ENCODE data around the gene GABRR1.
A peak's percentile ranks its signal among the peaks of the same experiment; 100 is the strongest.
"Not testable (repeated sequence)": the region's sequence is repeated elsewhere in the genome, so short reads cannot be mapped to it uniquely, and the experiment has no call there.

Gene GABRR1

DNA sequence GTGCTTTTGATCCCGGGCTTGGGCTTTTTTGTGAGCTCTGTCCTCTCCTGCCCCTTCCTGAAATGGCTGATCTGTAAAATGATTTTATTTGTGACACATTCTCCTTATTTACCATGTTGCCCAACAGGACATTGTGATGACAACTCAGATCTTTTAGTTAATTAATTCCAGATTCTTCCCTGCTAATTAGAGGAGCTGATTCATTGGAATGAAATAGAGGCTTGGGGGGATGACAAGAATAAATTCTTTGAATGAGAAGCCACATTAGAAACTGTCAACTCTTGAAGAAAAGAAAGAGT lies 26.1 kb upstream of the GABRR1 start:
- TF ChIP-seq CTCF (conservative IDR thresholded peaks at IDR 0.05): no peak
- H3K27ac ChIP-seq: no peak overlapping the region

DNA sequence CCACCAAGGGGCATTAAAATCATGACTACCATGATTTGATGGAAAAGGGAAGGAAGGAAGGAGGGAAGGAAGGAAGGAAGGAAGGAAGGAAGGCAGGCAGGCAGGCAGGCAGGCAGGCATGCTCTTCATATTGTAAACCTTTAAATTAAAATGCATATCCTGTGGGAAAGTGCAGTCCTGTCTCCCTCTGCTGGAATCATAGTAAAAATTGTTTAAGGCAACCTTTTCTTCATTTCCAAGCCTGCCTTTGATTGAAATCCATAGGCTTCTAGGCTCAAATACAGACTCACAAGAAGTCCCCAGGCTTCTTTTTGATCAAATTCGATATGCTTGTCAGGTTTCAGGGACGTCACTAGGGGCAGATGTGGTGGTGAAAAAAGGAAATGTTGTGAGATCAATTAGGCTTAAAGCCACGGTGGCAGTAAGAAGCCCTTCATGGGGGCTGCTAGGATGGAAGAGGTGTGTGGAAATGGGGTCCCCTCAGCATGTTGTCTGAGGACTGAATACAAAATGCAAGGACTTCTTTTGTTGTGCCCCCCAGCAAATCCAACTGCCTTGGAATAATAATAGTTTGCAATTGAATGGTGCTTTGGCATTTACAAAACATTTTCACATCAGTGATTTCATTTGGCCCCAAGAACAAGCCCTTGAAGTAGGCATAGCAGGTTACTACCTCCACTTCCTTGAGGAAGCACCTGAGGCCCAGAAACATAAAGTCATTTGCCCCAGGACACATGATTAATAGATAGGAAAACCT lies 25.6 kb upstream of the GABRR1 start:
- H3K27ac ChIP-seq: peak overlapping the region; percentile 4; the same call in 1 of the 2 replicates

GRCh38 chr6:89239338-89239737 lies 22.2 kb upstream of the GABRR1 start:
- TF ChIP-seq CTCF (conservative IDR thresholded peaks at IDR 0.05): no peak
- H3K27ac ChIP-seq: no peak overlapping the region

More for the DNA sequence above, 25.6 kb upstream of the GABRR1 start:
- TF ChIP-seq CTCF (conservative IDR thresholded peaks at IDR 0.05): peak; percentile 77

- H3K27ac ChIP-seq: no peak overlapping the region
- no peak for TF ChIP-seq CTCF (conservative IDR thresholded peaks at IDR 0.05)
Observed at GRCh38 chr6:89237158-89237557, 20.0 kb upstream of the GABRR1 start.

GRCh38 chr6:89233605-89234004 lies 16.4 kb upstream of the GABRR1 start:
- not testable (repeated sequence) for H3K27ac ChIP-seq

GRCh38 chr6:89222712-89223039 lies 5.5 kb upstream of the GABRR1 start:
- H3K27ac ChIP-seq: no peak overlapping the region
- no peak for TF ChIP-seq CTCF (conservative IDR thresholded peaks at IDR 0.05)

DNA sequence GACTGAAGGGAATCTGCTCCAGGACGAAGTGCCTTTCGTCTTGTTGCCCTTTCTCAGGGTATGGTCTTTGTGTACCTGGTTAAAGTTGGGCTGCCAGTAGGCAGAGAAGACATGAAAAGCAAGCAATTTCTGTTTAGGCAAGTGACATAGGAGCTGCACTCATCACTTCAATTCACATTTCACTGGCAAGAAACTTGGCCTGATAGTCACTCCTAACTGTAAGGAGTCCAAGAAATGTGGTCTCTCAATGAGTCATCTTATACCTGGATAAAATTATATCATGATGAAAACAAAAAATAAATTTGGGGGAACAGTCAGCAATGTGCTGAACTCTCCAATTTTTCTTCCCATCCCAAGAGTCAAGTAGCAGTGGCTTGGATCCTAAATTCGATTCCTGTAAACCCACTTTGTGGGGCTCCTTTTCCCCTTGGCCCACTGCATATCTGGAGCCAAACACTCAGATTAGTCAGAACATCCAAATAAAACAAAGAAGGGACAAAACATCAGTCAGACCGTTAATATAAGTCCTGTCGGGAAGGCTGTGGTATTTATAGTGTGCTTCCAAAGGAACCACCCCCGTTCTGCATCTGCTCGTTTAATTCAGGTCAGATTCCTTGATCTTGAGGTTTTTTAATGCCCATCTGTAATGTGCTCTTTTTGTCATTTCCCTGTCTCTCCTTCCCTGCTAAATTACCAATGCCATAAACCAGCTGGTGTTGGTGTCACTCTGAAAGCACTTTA lies 5.0 kb upstream of the GABRR1 start:
- H3K27ac ChIP-seq: no peak overlapping the region
- no peak for TF ChIP-seq CTCF (conservative IDR thresholded peaks at IDR 0.05)

DNA sequence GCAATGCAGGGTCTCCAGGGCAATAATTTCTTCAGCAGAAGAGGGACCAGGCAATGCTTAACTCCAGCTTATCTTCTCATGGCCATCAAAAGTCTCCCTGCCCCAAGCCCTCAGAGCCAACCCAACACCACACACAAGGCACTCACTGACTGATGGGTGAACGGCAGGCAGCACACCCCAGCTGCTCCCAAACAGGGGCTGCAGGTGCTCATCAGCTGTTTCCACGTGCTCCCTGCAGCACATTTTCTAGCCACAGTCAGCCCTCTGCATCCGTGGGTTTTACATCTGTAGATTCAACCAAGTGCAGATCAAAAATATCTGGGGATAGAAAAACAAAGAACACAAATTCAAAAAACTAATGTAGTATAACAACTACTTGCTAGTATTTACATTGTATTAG lies 4.0 kb upstream of the GABRR1 start:
- no peak for TF ChIP-seq CTCF (conservative IDR thresholded peaks at IDR 0.05)
- H3K27ac ChIP-seq: no peak overlapping the region
